Measurements from ENCODE around the gene TRABD.

DNA sequence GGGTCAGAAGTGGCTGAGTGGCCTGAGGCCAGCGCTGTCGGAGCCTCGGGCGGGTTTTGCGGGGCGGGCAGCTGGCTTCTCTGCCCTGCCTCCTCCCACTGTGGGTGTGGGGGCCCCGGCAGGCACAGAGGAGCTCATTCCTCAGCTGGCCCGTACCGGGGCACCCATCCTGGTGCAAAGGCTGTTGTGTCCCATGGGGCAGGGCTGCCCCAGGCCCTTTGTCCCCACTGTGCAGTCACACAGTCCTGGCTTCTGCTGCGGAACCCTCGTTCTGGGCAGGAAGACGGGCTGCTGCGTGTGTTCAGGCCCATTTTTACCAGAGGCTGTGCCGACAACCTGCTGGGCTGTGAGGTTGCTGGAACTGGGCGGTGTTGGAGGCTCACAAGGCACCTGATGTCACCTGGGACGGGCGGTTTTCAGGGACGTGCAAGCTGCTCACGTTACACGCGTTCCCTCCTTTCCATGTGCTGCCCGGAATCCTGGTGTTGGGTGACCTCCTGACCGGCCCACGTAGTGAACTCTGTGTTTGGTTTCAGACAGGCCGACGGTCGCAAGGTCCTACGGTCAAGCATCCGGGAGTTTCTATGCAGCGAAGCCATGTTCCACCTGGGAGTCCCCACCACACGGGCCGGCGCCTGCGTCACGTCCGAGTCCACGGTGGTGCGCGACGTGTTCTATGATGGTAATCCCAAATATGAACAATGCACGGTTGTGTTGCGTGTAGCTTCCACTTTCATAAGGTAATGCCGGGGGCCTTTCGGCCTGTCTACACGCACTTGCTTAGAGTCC lies 20.3 kb downstream of the TRABD start:
- TF ChIP-seq POLR2AphosphoS5 (IDR thresholded peaks at IDR 0.05; ENCODE audit: low read depth, low read length) (no peak), TAF1 (IDR thresholded peaks at IDR 0.05; ENCODE audit: borderline replicate concordance, low read depth, low read length) (no peak)
